ENCODE data around the gene MTARC2. TPM values are rescaled to one million over a fixed set of nuclear protein-coding genes. Genes with fewer than 3 reads are reported as not detected.

The MTARC2 gene
- polyA plus RNA-seq, 1 experiment: 2.9 TPM

DNA sequence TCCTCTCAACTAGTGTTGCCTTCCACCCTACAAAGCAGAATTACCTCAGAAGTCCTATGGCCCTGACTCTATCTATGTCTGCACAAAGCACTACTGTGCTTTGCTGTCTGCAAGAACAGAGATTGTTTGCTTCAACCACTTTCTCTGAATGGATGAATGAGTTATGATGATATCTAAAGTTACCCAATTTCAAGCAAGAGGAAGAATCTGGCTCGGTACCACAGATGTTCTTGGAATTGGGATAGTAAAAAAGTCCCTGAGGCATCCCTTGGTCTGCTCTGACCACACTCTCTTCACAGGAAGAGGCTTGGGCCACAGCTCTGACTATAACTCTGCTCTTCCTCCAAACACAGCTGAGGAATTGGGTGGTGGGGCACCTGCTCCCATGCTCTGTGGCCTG lies 69.8 kb downstream of the MTARC2 start:
- no peak overlapping the region for H3K4me3 ChIP-seq (ENCODE audit: low read depth, low read length)
- H3K27ac ChIP-seq (ENCODE audit: low read depth, low read length): peak overlapping the region; percentile 0
- DNase-seq (ENCODE audit: low read depth, low spot score): no peak
- 0 out of 2 replicates have a peak, but pooled peaks cover 3% of the 10 kb centered on the region for H3K9me3 ChIP-seq (ENCODE audit: control insufficient read depth, insufficient read depth, low read length)
- CTCF ChIA-PET: interaction anchor here (1.2 kb wide), 1 partner anchor 14 kb away, joined by 3 read pairs; no protein-coding TSS in a partner anchor
- POLR2A ChIA-PET: no interaction called here
- peaks cover 3% of the 10 kb centered on the region for H3K27me3 ChIP-seq (ENCODE audit: control insufficient read depth, insufficient read depth, low read length)
- TF ChIP-seq, protein P1, sequence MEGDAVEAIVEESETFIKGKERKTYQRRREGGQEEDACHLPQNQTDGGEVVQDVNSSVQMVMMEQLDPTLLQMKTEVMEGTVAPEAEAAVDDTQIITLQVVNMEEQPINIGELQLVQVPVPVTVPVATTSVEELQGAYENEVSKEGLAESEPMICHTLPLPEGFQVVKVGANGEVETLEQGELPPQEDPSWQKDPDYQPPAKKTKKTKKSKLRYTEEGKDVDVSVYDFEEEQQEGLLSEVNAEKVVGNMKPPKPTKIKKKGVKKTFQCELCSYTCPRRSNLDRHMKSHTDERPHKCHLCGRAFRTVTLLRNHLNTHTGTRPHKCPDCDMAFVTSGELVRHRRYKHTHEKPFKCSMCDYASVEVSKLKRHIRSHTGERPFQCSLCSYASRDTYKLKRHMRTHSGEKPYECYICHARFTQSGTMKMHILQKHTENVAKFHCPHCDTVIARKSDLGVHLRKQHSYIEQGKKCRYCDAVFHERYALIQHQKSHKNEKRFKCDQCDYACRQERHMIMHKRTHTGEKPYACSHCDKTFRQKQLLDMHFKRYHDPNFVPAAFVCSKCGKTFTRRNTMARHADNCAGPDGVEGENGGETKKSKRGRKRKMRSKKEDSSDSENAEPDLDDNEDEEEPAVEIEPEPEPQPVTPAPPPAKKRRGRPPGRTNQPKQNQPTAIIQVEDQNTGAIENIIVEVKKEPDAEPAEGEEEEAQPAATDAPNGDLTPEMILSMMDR (IDR thresholded peaks at IDR 0.05; ENCODE audit: low read depth, low read length): no peak

DNA sequence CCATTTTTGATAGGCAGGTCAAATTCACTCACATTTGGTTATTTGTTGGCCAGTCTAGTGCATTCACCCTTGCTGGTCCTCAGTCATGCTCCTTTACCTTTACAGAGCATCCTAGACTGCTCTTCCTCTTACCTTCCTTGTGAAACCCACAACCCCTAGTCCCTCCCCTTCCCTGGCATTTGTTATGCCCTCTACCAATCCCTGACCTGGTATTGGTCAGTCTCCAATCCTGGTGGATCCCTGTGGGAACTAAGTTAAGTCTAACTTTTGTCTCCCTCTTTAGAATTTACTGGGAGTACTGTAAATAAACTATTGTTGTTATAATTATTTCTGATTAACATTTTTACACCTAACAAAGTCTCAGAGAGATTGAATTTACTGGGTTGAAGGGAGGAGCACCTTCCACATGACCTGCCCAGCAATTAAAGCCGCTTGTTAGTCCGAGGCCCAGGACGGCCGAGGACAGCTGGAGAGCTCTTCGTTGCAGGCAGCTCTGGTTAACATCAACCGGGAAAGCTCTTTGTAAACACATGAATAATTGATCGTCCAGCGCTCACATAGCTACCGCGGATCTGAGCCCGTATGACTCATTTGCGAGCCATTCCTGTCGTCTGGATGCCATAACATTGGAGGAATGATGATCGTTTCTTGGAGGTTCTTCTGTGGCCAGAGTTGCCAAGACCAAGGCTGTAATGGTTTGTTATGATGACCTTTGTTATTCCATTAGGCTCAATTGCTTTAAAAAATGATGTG lies 70.5 kb downstream of the MTARC2 start:
- H3K27me3 ChIP-seq (ENCODE audit: control insufficient read depth, insufficient read depth, low read length): no peaks in the 10 kb centered on the region
- CTCF ChIA-PET: interaction anchor here (0.6 to 1.3 kb wide), 3 partner anchors 9 to 923 kb away, joined by 3 to 6 read pairs (median 3); partner anchors contain the start of gene DUSP10

DNA sequence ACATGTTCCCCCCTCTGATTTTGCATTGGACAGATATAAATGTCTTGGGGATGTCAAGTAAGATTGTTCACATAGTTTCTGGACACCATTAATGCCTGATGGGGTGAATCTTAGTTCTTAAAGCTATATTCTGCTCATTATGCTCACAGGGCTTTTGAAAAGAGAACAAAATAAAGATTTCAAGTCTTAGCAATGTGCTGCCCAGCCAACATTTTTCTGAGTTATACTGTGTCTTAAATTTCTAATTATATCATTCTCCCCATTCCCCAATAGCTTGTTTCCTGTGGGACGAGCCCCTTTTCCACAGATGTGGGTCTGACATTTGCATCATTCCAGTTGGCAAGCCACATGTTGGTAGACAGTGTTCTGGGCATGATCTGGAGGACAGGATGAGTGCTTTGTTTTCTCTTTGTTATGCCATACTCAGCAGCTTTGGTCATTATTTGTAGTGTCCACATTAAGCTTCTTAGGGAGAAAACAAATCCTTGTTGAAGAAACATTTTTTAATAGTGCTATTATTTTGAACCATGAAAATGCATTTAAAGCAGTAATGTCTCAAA lies 71.4 kb downstream of the MTARC2 start:
- CTCF ChIA-PET: interaction anchor here (0.6 to 1.3 kb wide), 5 partner anchors 10 to 444 kb away, joined by 3 to 6 read pairs (median 3); no protein-coding TSS in a partner anchor
- POLR2A ChIA-PET: interaction anchor here (0.9 to 1.7 kb wide), 2 partner anchors 9 to 60 kb away, joined by 3 to 8 read pairs; partner anchors contain the start of gene HLX

More for the DNA sequence above, 70.5 kb downstream of the MTARC2 start:
- H3K4me3 ChIP-seq (ENCODE audit: low read depth, low read length): no peak overlapping the region
- peak overlapping the region; percentile 0 for H3K27ac ChIP-seq (ENCODE audit: low read depth, low read length)
- no peaks in the 10 kb centered on the region for H3K9me3 ChIP-seq (ENCODE audit: control insufficient read depth, insufficient read depth, low read length)
- TF ChIP-seq, protein P1 (IDR thresholded peaks at IDR 0.05; ENCODE audit: low read depth, low read length): no peak
- POLR2A ChIA-PET: interaction anchor here (0.5 to 1.7 kb wide), 5 partner anchors 10 to 617 kb away, joined by 3 to 8 read pairs (median 3); partner anchors contain the start of gene HLX
- DNase-seq (ENCODE audit: low read depth, low spot score): peak; percentile 96

DNA sequence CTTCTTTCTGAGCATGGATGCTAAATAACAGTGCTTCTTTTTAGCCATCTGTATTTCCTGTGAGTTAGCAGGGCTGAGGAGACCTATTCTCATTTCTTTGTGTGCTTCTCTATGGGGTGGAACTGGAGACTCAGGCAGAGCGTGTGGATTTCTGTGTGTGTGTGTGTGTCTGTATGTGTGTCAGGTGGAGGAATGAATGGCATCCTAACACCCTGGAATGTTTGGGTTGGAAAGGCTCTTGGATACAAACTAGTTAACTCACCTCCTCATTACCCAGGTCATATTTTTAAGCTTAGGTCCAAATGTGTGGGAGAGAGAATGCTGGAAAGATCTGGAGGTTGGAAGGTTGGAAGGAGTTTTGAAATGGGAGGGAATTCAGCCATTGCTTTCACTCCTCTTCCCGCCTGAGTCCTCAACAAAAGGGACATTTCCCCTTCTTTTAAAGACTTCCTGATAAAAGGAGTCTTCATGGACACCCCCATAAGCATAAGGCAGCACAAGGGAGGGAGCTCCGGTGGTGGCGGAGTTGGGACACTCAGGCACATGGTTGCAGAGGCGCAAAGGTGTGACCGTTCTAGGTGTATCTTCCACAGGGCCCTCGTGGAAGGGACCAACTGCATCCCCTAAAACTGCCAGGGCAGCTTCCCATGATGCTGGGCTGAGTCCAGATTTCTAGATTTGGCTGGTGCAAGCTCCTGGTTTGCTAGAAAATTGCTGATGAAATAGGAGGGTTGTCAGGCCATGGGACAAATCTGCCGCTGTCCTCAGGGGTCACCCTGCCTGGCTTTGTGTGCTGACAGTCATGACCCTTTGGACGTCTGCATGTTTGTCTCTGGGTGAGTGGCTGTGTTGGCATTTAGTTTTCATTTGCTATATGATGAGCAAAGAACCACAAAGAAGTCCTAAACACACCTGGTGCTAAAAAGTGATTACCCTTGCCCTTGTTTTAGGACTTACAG lies 76.2 kb downstream of the MTARC2 start:
- TF ChIP-seq, protein P1 (IDR thresholded peaks at IDR 0.05; ENCODE audit: low read depth, low read length): no peak
- Histone ChIP-seq H3K27ac (ENCODE audit: low read depth, low read length) (no peak overlapping the region), H3K9me3 (ENCODE audit: control insufficient read depth, insufficient read depth, low read length) (no peaks in the 10 kb centered on the region), H3K4me3 (ENCODE audit: low read depth, low read length) (no peak overlapping the region), H3K27me3 (ENCODE audit: control insufficient read depth, insufficient read depth, low read length) (no peaks in the 10 kb centered on the region)
- no peak for DNase-seq (ENCODE audit: low read depth, low spot score)
- POLR2A ChIA-PET: no interaction called here
- CTCF ChIA-PET: interaction anchor here (0.5 to 1.3 kb wide), 6 partner anchors 15 to 1470 kb away, joined by 3 to 6 read pairs (median 3); no protein-coding TSS in a partner anchor

More for the DNA sequence above, 71.4 kb downstream of the MTARC2 start:
- Histone ChIP-seq H3K4me3 (ENCODE audit: low read depth, low read length) (no peak overlapping the region), H3K27ac (ENCODE audit: low read depth, low read length) (no peak overlapping the region), H3K27me3 (ENCODE audit: control insufficient read depth, insufficient read depth, low read length) (no peaks in the 10 kb centered on the region), H3K9me3 (ENCODE audit: control insufficient read depth, insufficient read depth, low read length) (no peaks in the 10 kb centered on the region)
- no peak for DNase-seq (ENCODE audit: low read depth, low spot score)
- TF ChIP-seq, protein P1 (IDR thresholded peaks at IDR 0.05; ENCODE audit: low read depth, low read length): no peak

Measured in AG04450 (cell line).